WTC11 (cell line): ENCODE results near the gene AKAP9.

Source experiments
- AFF4 ChIP-seq: sonication (generic); formaldehyde crosslinking; IDR thresholded peaks from 2 replicates; pipeline ENCODE4 v1.8.1; 2023; ENCODE audit warnings: mild to moderate bottlenecking, missing genetic modification reagents, borderline replicate concordance
- ATF2 ChIP-seq: sonication (generic); formaldehyde crosslinking; IDR thresholded peaks from 2 replicates; pipeline ENCODE4 v1.8.1; 2022; ENCODE audit warnings: low read depth, missing genetic modification reagents, borderline replicate concordance
- CBFB ChIP-seq: sonication (generic); formaldehyde crosslinking; IDR thresholded peaks from 2 replicates; pipeline ENCODE4 v1.8.1; 2022; ENCODE audit warnings: mild to moderate bottlenecking, low read depth, missing genetic modification reagents
- CREB1 ChIP-seq: sonication (generic); formaldehyde crosslinking; IDR thresholded peaks from 2 replicates; pipeline ENCODE4 v1.8.0; 2023; ENCODE audit warnings: mild to moderate bottlenecking, missing genetic modification reagents
- CTCF ChIP-seq: fragments of 200-600 bp; IDR thresholded peaks from 2 replicates; pipeline ENCODE4 v1.8.0; 2022; ENCODE audit warnings: antibody characterized with exemption
- FOXK1 ChIP-seq: sonication (generic); formaldehyde crosslinking; IDR thresholded peaks from 2 replicates; pipeline ENCODE4 v1.8.0; 2022; ENCODE audit warnings: mild to moderate bottlenecking, moderate library complexity, missing genetic modification reagents
- GTF2I ChIP-seq: fragments of 250-450 bp; sonication (Bioruptor Pico); conservative IDR thresholded peaks from 2 replicates; pipeline ENCODE4 v1.4.0; 2021; ENCODE audit warnings: mild to moderate bottlenecking
- IRF2 ChIP-seq: sonication (generic); formaldehyde crosslinking; IDR thresholded peaks from 2 replicates; pipeline ENCODE4 v1.8.0; 2022; ENCODE audit warnings: low read depth, missing genetic modification reagents, borderline replicate concordance
- JUN ChIP-seq: sonication (generic); formaldehyde crosslinking; IDR thresholded peaks from 2 replicates; pipeline ENCODE4 v1.8.0; 2023; ENCODE audit warnings: mild to moderate bottlenecking, missing genetic modification reagents
- NR3C1 ChIP-seq: sonication (generic); formaldehyde crosslinking; conservative IDR thresholded peaks from 2 replicates; pipeline ENCODE4 v1.8.1; 2023; ENCODE audit warnings: low read depth, mild to moderate bottlenecking, missing genetic modification reagents
- PRDM15 ChIP-seq: sonication (generic); formaldehyde crosslinking; IDR thresholded peaks from 2 replicates; pipeline ENCODE4 v1.8.0; 2022; ENCODE audit warnings: missing genetic modification reagents
- PREB ChIP-seq: sonication (generic); formaldehyde crosslinking; IDR thresholded peaks from 2 replicates; pipeline ENCODE4 v1.8.1; 2022; ENCODE audit warnings: mild to moderate bottlenecking, missing genetic modification reagents, moderate library complexity, borderline replicate concordance
- SP1 ChIP-seq: sonication (generic); formaldehyde crosslinking; conservative IDR thresholded peaks from 2 replicates; pipeline ENCODE4 v1.8.1; 2022; ENCODE audit warnings: missing genetic modification reagents
- USF2 ChIP-seq: sonication (generic); formaldehyde crosslinking; IDR thresholded peaks from 2 replicates; pipeline ENCODE4 v1.8.1; 2023; ENCODE audit warnings: mild to moderate bottlenecking, missing genetic modification reagents, moderate library complexity

- TF ChIP-seq FOXK1 (CRISPR knock-in tag): no peak
- no peak for TF ChIP-seq PREB (CRISPR knock-in tag)
- TF ChIP-seq ATF2 (CRISPR knock-in tag): no peak
- TF ChIP-seq GTF2I (CRISPR knock-in tag): no peak
- no peak for TF ChIP-seq SP1 (CRISPR knock-in tag)
- TF ChIP-seq CTCF: no peak
- no peak for TF ChIP-seq JUN
- no peak for TF ChIP-seq NR3C1
- no peak for TF ChIP-seq IRF2 (CRISPR knock-in tag)
- no peak for TF ChIP-seq USF2 (CRISPR knock-in tag)
- TF ChIP-seq PRDM15 (CRISPR knock-in tag): no peak
- no peak for TF ChIP-seq CREB1 (CRISPR knock-in tag)
- no peak for TF ChIP-seq CBFB (CRISPR knock-in tag)
- no peak for TF ChIP-seq AFF4 (CRISPR knock-in tag)
Observed at GRCh38 chr7:92155108-92155739, 214.6 kb downstream of the AKAP9 start.
